GM18861 (cell line): ENCODE measurements around the gene RACK1.
"Not testable (repeated sequence)": the region's sequence is repeated elsewhere in the genome, so short reads cannot be mapped to it uniquely, and the experiment has no call there.

Source experiments
- ATAC-seq: cut with Tn5 transposase; IDR thresholded peaks from one replicate; pipeline ENCODE4 v1.9.1; 2021; ENCODE audit not compliant: unreplicated experiment

The RACK1 gene

GRCh38 chr5:181243564-181244343, at the start of gene RACK1:
RACK1 (minus strand) TSS chr5:181243906; CDS start chr5:181243800, 106 bp downstream.
- ATAC-seq, result peak; percentile 60

GRCh38 chr5:181287331-181287730, 43.6 kb upstream of the RACK1 start:
- ATAC-seq, result not testable (repeated sequence)

DNA sequence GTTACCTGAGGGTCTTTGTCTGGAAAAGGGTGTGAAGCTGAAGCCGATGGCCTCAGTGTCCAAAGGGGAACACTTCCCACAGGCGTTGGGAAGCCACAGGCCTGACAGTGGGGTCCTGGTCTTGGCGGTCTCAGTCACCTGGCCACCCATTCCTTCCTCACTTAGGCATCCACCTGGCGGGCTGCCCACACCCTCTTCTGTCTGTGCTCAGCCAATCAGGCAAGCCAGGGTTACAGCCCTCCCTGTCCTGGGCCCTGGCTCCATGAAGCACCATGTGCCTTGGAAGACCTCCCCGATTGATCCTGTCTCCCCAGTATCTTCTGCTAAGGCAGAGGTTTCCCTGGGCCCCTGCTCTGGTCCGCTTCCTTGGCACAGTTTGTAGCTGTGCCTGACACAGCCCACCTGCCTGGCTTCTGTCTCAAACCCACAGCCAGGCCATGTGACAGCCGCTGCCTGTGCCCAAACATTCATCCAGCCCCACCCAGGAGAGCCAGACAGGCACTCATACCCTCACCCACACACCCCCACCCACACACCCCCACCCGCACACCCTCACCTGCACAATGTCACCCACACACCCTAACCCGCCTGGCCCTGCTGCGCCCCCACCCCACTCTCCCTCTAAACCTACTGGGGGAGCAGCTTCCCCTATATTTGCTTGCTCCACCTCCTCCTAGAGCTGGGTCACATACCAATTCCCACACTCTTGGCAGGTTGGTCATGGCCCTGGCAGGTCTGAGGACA, 42.4 kb upstream of the RACK1 start:
- not testable (repeated sequence) for ATAC-seq

- not testable (repeated sequence) for ATAC-seq
Measured at GRCh38 chr5:181283841-181284755, 40.4 kb upstream of the RACK1 start.

DNA sequence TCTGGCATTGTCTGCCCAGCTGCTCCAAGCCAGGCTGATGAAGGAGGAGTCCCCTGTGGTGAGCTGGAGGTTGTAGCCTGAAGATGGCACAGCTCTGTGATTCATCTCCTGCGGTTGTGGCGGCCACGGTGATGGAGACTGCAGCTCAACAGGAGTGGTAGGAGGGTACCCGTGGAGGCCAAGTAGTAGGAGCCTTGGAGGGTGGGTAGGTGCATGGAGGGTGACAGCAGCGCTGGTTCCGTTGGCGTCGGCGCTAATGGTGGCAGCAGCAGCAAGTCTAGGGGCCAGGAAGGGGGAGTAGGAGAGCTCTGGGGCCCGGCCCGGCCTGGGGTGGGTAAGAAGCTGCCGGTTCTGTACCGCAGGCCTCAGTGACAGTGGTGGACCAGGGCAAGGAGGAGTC, 39.6 kb upstream of the RACK1 start:
- ATAC-seq, result no peak

DNA sequence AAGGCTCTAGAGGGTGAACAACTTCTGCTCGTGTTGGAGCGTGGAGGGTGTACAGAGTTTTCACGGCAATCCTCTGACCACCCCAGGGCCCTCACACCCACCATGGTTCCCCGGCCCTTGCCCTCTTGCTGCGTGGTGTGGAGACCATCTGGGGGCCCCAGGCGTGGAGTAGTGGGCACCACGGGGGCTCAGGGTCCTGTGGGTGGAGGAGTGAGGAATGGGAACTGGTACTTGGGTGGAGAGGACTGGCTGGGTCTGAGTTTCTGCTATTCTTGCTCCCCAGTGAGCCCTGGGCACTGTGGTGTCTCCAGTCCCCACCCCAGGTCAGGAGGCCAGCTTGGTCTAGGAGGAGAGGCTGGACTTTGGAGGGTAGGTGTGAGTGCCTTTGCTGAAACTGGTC, 39.2 kb upstream of the RACK1 start:
- ATAC-seq, result no peak

DNA sequence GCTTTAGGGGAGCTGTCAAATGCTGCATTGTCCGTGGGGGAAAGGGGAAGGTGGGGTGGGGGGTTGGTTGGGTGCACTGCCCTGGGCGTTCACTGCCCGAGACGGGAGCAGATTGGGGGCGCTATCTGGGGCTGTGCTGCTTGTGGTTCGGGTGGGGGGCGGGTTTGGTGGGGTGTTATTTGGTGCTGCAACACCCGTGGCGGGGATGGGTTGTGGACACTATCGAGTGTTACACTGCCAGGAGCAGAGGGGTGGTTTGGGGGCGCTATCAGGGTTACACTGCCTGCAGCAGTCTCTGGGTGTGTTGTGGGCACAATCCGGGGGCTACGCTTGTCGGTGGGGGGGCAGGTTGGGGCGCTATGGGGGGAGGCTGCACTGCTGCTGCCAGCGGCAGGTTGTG, 38.7 kb upstream of the RACK1 start:
- ATAC-seq, result not testable (repeated sequence)

DNA sequence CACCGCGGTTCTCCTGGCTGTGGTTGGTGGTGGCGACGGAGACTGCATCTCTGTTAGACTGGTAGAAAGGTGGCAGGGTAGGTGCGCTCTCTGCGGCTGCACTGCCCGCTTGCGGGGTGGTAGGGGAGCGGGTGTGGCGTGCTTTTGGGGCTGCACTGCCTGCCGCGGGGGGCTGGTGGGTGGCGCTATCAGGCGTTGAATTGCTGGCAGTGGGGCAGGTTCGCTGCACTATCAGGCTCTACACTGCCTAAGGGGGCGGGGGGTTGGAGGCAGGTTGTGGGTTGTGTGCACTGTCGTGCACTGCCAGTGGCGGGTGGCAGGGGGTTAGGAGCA, 38.2 kb upstream of the RACK1 start:
- ATAC-seq, result no peak

GRCh38 chr5:181281077-181281983, 37.6 kb upstream of the RACK1 start:
- ATAC-seq, result no peak

GRCh38 chr5:181280251-181280762, 36.6 kb upstream of the RACK1 start:
- no peak for ATAC-seq

GRCh38 chr5:181273433-181273744, 29.7 kb upstream of the RACK1 start:
- not testable (repeated sequence) for ATAC-seq

- no peak for ATAC-seq
Measured at GRCh38 chr5:181271081-181271480, 27.4 kb upstream of the RACK1 start.

DNA sequence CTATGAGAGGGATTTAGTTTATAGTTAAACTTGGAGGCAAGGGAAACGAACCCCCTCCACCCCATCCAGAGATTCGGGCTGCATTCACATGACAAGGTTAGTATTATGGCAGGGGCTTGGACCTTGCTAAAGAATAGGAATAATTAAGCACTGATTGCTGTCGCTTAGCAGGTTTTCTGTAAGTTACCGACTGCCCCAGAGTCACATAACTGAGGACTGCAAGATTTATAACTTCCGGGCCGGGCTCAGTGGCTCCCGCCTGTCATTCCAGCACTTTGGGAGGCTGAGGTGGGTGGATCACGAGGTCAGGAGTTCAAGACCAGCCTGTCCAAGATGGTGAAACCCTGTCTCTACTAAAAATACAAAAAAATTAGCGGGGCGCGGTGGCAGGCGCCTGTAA, 24.2 kb upstream of the RACK1 start:
- not testable (repeated sequence) for ATAC-seq

GRCh38 chr5:181267291-181267904, 23.7 kb upstream of the RACK1 start:
- not testable (repeated sequence) for ATAC-seq

DNA sequence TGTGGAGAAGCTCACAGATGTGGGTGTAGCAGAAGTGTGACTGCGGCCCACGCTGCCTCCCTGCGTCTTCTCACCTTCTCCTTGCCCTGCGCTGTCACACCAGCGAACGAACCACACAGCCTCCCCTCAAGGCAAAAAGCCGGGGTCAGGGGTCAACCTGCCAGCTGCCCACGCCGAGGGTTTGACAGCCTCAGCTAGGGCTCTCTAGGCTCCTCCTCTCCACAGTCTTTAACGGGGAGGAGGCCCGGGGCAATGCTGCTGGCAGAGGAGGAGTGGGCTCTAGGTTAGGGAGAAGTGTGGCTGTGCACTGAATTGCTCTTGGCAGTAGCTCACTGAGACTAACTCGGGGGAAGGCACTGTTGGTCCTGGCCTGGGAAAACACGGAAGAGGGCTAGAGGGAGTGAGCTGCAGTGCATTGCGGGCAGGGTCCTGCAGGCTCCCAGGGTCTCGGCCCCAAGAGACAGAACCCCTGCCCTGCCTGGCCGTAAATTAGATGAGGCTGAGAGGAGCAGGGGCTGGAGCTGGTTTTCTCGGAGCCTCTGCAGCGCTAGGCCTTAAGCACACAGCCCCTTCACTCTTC, 21.5 kb upstream of the RACK1 start:
- ATAC-seq, result no peak

- ATAC-seq, result no peak
Measured at GRCh38 chr5:181263633-181264032, 19.9 kb upstream of the RACK1 start.

- ATAC-seq, result peak; percentile 45
Measured at GRCh38 chr5:181261320-181262049, 17.8 kb upstream of the RACK1 start.

DNA sequence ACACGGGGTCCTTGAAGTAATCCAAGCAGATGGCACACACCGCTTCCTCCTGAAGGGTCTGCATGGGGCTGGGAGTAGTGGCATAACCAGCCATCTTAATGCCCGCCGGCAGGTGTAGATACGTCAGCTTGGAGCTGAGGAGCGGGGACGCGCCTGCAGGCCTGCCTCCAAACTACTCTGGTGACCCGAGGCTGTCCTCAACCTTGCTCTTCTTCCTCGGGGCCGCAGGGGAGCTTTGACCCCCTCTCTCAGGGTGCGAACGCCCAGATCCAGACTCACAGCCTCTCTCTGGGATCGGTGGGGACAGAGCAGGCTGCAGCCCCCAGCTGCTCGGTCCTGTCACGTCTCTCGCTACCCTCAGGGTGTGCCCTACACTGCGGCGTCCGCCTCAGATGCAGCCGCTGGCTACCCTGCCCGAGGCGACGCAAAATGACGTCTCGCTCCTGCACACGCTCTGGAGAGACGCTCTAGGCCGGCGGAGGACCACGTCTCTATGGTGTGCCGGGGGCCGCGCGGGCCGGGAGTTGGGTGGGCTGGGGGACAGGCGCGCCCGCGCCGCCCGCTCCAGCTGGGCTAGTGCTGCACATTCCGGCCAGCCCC, 17.1 kb upstream of the RACK1 start, which contains the start of gene TRIM52:
Gene TRIM52 (minus strand): TSS at position 424 of the 600 bp plus-strand sequence. CDS start 330 bp downstream, at position 94.
- peak; percentile 79 for ATAC-seq
